ENCODE data around the gene RHPN2.

The RHPN2 gene

GRCh38 chr19:32930567-32930966, 134.1 kb downstream of the RHPN2 start:
- Histone ChIP-seq H3K9me3 (ENCODE audit: control insufficient read depth, low read length) (no peaks in the 10 kb centered on the region), H3K27ac (ENCODE audit: low read depth, low read length, severe bottlenecking) (no peak overlapping the region), H3K36me3 (ENCODE audit: control insufficient read depth, insufficient read depth, low read length) (peaks cover 75% of the 10 kb centered on the region), H3K4me3 (ENCODE audit: extremely low read depth, insufficient read depth, low read length, poor library complexity, severe bottlenecking) (no peak overlapping the region), H3K4me1 (ENCODE audit: control insufficient read depth, insufficient read depth, low read length, poor library complexity, severe bottlenecking) (no peaks in the 10 kb centered on the region)
- WGBS, 2 experiments (ENCODE audit: insufficient coverage in 2 of 2): 98 to 100% methylated on average over 6 to 8 of the region's 8 CpGs

- no CpG with 5 or more reads among the region's 2 CpGs for WGBS, 2 experiments (ENCODE audit: insufficient coverage in 2 of 2)
- Histone ChIP-seq H3K36me3 (ENCODE audit: control insufficient read depth, insufficient read depth, low read length) (peaks cover 74% of the 10 kb centered on the region), H3K4me3 (ENCODE audit: extremely low read depth, insufficient read depth, low read length, poor library complexity, severe bottlenecking) (no peak overlapping the region), H3K27ac (ENCODE audit: low read depth, low read length, severe bottlenecking) (no peak overlapping the region), H3K4me1 (ENCODE audit: control insufficient read depth, insufficient read depth, low read length, poor library complexity, severe bottlenecking) (no peaks in the 10 kb centered on the region), H3K9me3 (ENCODE audit: control insufficient read depth, low read length) (no peaks in the 10 kb centered on the region)
These were observed 135.9 kb downstream of the RHPN2 start for GRCh38 chr19:32928806-32929205.
